ENCODE results near the gene LRFN2. TPM values are rescaled to one million over a fixed set of nuclear protein-coding genes. Genes with fewer than 3 reads are reported as not detected.

The LRFN2 gene
- total RNA-seq, 8 experiments from 2014 or later, result 0.10 to 5.1 (median 4.2) TPM; not detected in 1

DNA sequence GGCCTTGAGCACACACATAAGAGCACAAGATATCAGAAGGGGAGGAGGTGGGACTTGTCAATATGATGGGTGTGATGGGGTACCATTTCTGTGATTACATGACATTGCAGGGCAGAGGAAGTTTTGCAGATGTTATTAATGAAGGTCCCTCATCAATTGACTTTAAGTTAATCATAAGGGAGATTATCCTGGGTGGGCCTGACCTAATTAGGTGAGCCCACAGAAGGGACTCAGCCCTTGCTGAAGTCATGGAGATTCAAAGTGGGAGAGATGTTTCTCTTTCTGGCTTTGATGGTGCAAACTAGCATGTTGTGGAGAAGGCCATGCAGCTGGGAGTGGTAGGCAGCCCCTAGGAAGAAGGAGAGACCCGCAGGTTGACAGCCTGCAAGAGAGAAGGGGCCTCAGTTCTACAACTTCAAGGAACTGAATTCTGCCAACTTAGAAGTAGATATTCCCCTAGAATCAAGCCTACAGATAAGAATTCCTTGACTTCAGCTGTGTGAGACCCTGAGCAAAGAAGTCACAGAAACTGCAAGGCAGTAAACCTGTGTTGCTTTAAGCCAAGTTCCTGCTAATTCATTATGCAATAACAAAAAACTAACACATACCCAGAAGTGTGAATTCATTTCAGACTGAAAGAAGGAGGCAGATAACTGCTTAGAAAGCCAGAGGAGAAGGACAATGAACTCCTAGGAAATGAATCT is 131.3 kb downstream of the LRFN2 start:
- ATAC-seq (replicated peaks in 6 of 8), result no peak
- H3K27ac ChIP-seq, result no peak overlapping the region
- H3K4me1 ChIP-seq (replicated peaks in 1 of 2), result no peaks in the 10 kb centered on the region
- H3K4me3 ChIP-seq, result no peak overlapping the region
- in situ Hi-C loops (cut with MboI; ENCODE audit: low pct_unique_long_range_greater_than_20kb in 2 of 9, low sequenced_read_pairs in 9 of 9, unreplicated experiment in 9 of 9), result no loop called here
- 20 to 100% methylated on average over 1 of the region's 1 CpG; no CpG with 5 or more reads in 8 of the 10 experiments for WGBS, 10 experiments

- 14 to 100% (median 70%) methylated on average over 1 to 3 of the region's 4 CpGs; no CpG with 5 or more reads in 2 of the 10 experiments for WGBS, 10 experiments
Observed at GRCh38 chr6:40450483-40450882, 136.7 kb downstream of the LRFN2 start.

DNA sequence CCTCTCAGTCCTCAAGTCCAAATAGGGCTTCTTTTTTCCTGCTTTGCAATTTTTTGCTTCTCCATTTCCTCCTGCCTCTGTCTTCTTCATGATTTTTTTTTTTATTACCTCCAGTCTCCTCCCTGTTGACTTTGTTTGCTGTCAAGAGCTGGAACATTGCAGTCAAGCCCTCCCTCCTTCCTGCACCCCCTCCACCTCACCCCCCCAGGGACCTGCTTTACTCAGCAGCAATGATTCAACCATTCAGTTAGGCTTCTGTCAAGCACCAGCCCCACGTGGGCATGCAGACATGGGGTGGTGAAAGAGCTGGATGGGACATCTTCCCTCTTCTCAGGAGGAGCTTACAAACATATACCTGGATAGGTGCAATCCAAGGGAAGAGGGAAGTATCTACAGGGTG is 142.4 kb downstream of the LRFN2 start:
- Histone ChIP-seq H3K4me1 (replicated peaks in 1 of 2) (peaks cover 36 to 41% of the 10 kb centered on the region in 2 donors), H3K4me3 (no peak overlapping the region), H3K27ac (no peak overlapping the region)
- peak in 7 of 8 experiments; percentile 44 to 88 (median 73) for ATAC-seq (replicated peaks in 6 of 8)
- WGBS, 10 experiments, result no CpG with 5 or more reads among the region's 1 CpG
- in situ Hi-C loops (cut with MboI; ENCODE audit: low pct_unique_long_range_greater_than_20kb in 2 of 9, low sequenced_read_pairs in 9 of 9, unreplicated experiment in 9 of 9), result no loop called here

More at GRCh38 chr6:40450483-40450882, 136.7 kb downstream of the LRFN2 start:
- H3K4me3 ChIP-seq, result no peak overlapping the region
- H3K4me1 ChIP-seq (replicated peaks in 1 of 2), result no peaks in the 10 kb centered on the region
- no peak for ATAC-seq (replicated peaks in 6 of 8)
- no peak overlapping the region for H3K27ac ChIP-seq
- in situ Hi-C loops (cut with MboI; ENCODE audit: low pct_unique_long_range_greater_than_20kb in 2 of 9, low sequenced_read_pairs in 9 of 9, unreplicated experiment in 9 of 9), result no loop called here

- ATAC-seq (replicated peaks in 6 of 8), result peak; percentile 11 to 88 (median 63)
- in situ Hi-C loops (cut with MboI; ENCODE audit: low pct_unique_long_range_greater_than_20kb in 2 of 9, low sequenced_read_pairs in 9 of 9, unreplicated experiment in 9 of 9), result no loop called here
- no peak overlapping the region for H3K4me3 ChIP-seq
- 0 to 100% (median 36%) methylated on average over 1 to 3 of the region's 3 CpGs; no CpG with 5 or more reads in 1 of the 10 experiments for WGBS, 10 experiments
- no peak overlapping the region for H3K27ac ChIP-seq
- peaks cover 41 to 44% of the 10 kb centered on the region in 2 donors for H3K4me1 ChIP-seq (replicated peaks in 1 of 2)
Observed at GRCh38 chr6:40444312-40444711, 142.9 kb downstream of the LRFN2 start.

DNA sequence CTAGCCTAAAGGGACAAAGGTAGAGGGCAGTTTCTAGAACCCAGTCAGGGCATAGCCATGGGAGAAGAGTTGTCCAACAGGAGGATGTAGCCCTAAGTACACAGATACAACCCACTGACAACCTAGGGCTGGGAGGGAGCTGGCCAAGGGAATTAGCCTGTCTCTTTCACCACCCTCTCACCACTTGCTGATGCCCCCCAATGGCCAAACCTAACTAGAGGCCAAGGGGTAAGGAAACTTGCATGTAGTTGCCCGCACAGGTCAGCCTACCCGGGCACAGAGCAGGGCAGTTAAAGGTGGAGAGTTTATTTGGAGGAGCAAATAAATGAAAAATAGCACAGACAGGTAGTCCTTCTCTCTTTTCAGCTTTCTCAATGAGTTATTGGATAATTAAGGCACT is 143.3 kb downstream of the LRFN2 start:
- WGBS, 10 experiments, result 71 to 100% (median 85%) methylated on average over 1 to 2 of the region's 2 CpGs; no CpG with 5 or more reads in 3 of the 10 experiments
- no peak for ATAC-seq (replicated peaks in 6 of 8)
- in situ Hi-C loops (cut with MboI; ENCODE audit: low pct_unique_long_range_greater_than_20kb in 2 of 9, low sequenced_read_pairs in 9 of 9, unreplicated experiment in 9 of 9), result no loop called here
- peaks cover 46 to 49% of the 10 kb centered on the region in 2 donors for H3K4me1 ChIP-seq (replicated peaks in 1 of 2)
- H3K27ac ChIP-seq, result no peak overlapping the region
- no peak overlapping the region for H3K4me3 ChIP-seq

- 80 to 100% (median 100%) methylated on average over 1 to 3 of the region's 3 CpGs; no CpG with 5 or more reads in 5 of the 10 experiments for WGBS, 10 experiments
- no peak overlapping the region for H3K27ac ChIP-seq
- peaks cover 54% of the 10 kb centered on the region in 2 donors for H3K4me1 ChIP-seq (replicated peaks in 1 of 2)
- no peak for ATAC-seq (replicated peaks in 6 of 8)
- in situ Hi-C loops (cut with MboI; ENCODE audit: low pct_unique_long_range_greater_than_20kb in 2 of 9, low sequenced_read_pairs in 9 of 9, unreplicated experiment in 9 of 9), result no loop called here
- no peak overlapping the region for H3K4me3 ChIP-seq
Observed at GRCh38 chr6:40442591-40442990, 144.6 kb downstream of the LRFN2 start.

GRCh38 chr6:40441150-40441549 is 146.0 kb downstream of the LRFN2 start:
- 38 to 91% (median 64%) methylated on average over 1 to 9 of the region's 12 CpGs; no CpG with 5 or more reads in 4 of the 10 experiments for WGBS, 10 experiments
- H3K4me3 ChIP-seq, result no peak overlapping the region
- H3K27ac ChIP-seq, result no peak overlapping the region
- peaks cover 54% of the 10 kb centered on the region in 2 donors for H3K4me1 ChIP-seq (replicated peaks in 1 of 2)
- ATAC-seq (replicated peaks in 6 of 8), result peak in 4 of 8 experiments; percentile 29 to 54 (median 32)
- in situ Hi-C loops (cut with MboI; ENCODE audit: low pct_unique_long_range_greater_than_20kb in 2 of 9, low sequenced_read_pairs in 9 of 9, unreplicated experiment in 9 of 9), result no loop called here

DNA sequence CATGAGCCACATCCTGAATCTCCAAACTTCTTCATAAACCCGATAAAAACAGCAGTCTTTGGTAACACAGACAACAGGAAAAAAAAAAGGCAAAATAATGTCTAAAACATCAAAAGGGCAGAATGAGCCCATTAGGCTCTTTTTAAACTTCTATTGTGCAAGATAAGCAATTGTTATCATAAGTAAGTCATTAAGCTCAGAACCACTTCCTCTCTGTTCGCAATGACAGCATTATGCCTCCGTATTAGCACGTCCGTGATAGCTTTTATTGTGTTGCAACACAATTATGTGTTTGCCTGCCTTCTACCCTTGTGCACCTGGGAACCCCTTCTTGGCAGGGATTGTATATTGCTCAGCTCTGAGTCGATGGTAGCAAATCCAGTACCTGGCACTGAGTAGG is 147.1 kb downstream of the LRFN2 start:
- Histone ChIP-seq H3K4me1 (replicated peaks in 1 of 2) (peaks cover 50 to 51% of the 10 kb centered on the region in 2 donors), H3K27ac (no peak overlapping the region), H3K4me3 (no peak overlapping the region)
- no peak for ATAC-seq (replicated peaks in 6 of 8)
- in situ Hi-C loops (cut with MboI; ENCODE audit: low pct_unique_long_range_greater_than_20kb in 2 of 9, low sequenced_read_pairs in 9 of 9, unreplicated experiment in 9 of 9), result no loop called here
- WGBS, 10 experiments, result 49 to 86% (median 63%) methylated on average over 1 to 6 of the region's 6 CpGs; no CpG with 5 or more reads in 3 of the 10 experiments

- H3K4me1 ChIP-seq (replicated peaks in 1 of 2), result peaks cover 43% of the 10 kb centered on the region in 2 donors
- H3K4me3 ChIP-seq, result no peak overlapping the region
- H3K27ac ChIP-seq, result no peak overlapping the region
- peak in 5 of 8 experiments; percentile 41 to 92 (median 63) for ATAC-seq (replicated peaks in 6 of 8)
- in situ Hi-C loops (cut with MboI; ENCODE audit: low pct_unique_long_range_greater_than_20kb in 2 of 9, low sequenced_read_pairs in 9 of 9, unreplicated experiment in 9 of 9), result no loop called here
- WGBS, 10 experiments, result 10 to 100% (median 43%) methylated on average over 1 to 2 of the region's 7 CpGs; no CpG with 5 or more reads in 5 of the 10 experiments
Observed at GRCh38 chr6:40439026-40439800, 148.0 kb downstream of the LRFN2 start.

DNA sequence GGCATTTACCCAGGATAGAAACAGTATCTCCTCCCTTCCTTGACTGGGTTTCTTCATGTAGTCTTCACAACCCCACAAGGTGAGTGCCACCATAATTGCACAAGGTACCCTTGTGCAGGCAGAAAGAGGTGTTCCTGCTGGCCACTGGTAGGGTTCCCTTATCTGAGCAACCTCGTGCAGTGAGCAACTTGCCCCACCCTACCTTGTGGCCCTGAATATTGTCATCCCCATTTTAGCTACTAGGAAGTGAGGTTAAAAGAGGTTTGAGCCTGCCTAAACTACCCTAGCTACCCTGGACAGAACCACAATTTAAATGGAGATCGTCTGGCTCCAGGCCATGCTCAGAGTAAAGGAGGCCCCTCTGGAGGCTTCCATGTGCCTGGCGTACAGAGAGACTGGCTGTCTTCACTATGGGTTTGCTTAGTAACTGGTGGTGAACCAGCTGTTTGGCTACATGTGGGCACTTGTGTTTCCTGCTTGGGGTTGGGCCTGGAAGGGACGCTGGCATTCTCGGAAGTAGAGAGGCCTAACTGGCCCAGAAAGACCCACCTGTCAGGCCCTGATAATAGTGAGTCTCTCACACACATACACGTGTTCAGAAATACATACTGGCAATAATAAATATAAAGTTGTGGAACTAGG is 148.8 kb downstream of the LRFN2 start:
- no peak overlapping the region for H3K4me3 ChIP-seq
- H3K27ac ChIP-seq, result no peak overlapping the region
- ATAC-seq (replicated peaks in 6 of 8), result peak in 1 of 8 experiments; percentile 23
- H3K4me1 ChIP-seq (replicated peaks in 1 of 2), result peaks cover 35 to 36% of the 10 kb centered on the region in 2 donors
- in situ Hi-C loops (cut with MboI; ENCODE audit: low pct_unique_long_range_greater_than_20kb in 2 of 9, low sequenced_read_pairs in 9 of 9, unreplicated experiment in 9 of 9), result no loop called here
- WGBS, 10 experiments, result 0 to 100% (median 55%) methylated on average over 1 to 4 of the region's 6 CpGs; no CpG with 5 or more reads in 2 of the 10 experiments

GRCh38 chr6:40437631-40438030 is 149.5 kb downstream of the LRFN2 start:
- peaks cover 30 to 31% of the 10 kb centered on the region in 2 donors for H3K4me1 ChIP-seq (replicated peaks in 1 of 2)
- in situ Hi-C loops (cut with MboI; ENCODE audit: low pct_unique_long_range_greater_than_20kb in 2 of 9, low sequenced_read_pairs in 9 of 9, unreplicated experiment in 9 of 9), result no loop called here
- H3K4me3 ChIP-seq, result no peak overlapping the region
- ATAC-seq (replicated peaks in 6 of 8), result peak in 1 of 8 experiments; percentile 24
- H3K27ac ChIP-seq, result no peak overlapping the region
- 40 to 100% (median 88%) methylated on average over 1 to 2 of the region's 2 CpGs; no CpG with 5 or more reads in 4 of the 10 experiments for WGBS, 10 experiments

GRCh38 chr6:40436685-40437604 is 150.2 kb downstream of the LRFN2 start:
- ATAC-seq (replicated peaks in 6 of 8), result peak in 3 of 8 experiments; percentile 85 to 95 (median 94)
- Histone ChIP-seq H3K4me1 (replicated peaks in 1 of 2) (peaks cover 29 to 30% of the 10 kb centered on the region in 2 donors), H3K27ac (no peak overlapping the region), H3K4me3 (no peak overlapping the region)
- in situ Hi-C loops (cut with MboI; ENCODE audit: low pct_unique_long_range_greater_than_20kb in 2 of 9, low sequenced_read_pairs in 9 of 9, unreplicated experiment in 9 of 9), result no loop called here
- WGBS, 10 experiments, result 25 to 100% (median 71%) methylated on average over 1 to 7 of the region's 8 CpGs; no CpG with 5 or more reads in 2 of the 10 experiments
